ENCODE measurements around the gene TMPRSS11F.

The TMPRSS11F gene

DNA sequence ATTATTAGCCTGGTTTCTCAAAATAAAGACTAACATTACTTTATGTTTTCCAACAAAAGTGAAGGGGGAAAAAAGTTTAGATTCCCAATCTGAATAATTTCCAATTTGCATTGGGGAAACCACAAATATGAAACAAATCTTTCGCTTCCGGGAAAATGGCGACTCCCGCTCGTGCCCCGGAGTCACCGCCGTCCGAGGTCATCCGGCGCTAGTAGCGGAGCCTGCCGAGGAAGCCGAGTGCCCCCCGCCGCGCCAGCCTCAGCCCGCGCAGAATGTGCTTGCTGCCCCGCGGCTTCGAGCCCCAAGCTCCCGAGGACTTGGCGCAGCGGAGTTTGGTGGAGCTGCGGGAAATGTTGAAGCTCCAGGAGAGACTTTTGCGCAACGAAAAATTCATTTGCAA, 91.4 kb downstream of the TMPRSS11F start:
- no peak overlapping the region for H3K27ac ChIP-seq
- TF ChIP-seq CTCF (IDR thresholded peaks at IDR 0.05) (no peak), ZFX (IDR thresholded peaks at IDR 0.05; ENCODE audit: borderline replicate concordance) (no peak)

GRCh38 chr4:68021185-68021584, 108.5 kb downstream of the TMPRSS11F start:
- TF ChIP-seq ZFX (IDR thresholded peaks at IDR 0.05; ENCODE audit: borderline replicate concordance) (no peak), CTCF (IDR thresholded peaks at IDR 0.05) (no peak)
- no peak overlapping the region for H3K27ac ChIP-seq

DNA sequence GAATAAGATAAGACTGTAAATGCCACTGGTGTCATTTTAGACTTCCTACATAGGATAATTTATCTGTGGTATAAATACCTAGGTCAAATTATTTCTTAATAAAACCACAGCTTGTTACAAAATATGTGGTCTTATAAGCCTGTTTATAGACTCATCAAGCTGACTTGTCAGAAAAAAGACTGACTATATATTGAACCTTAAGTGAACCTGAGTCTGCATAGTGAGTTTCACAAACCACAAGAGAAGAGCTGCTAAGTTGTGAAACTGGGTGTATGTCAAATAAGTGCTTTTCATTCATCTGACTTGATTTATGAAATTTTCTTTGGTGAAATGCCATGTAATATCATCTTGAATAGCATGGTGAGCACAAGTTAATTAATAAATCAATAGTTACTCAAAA, 118.0 kb downstream of the TMPRSS11F start:
- TF ChIP-seq ZFX (IDR thresholded peaks at IDR 0.05; ENCODE audit: borderline replicate concordance) (no peak), CTCF (IDR thresholded peaks at IDR 0.05) (no peak)
- no peak overlapping the region for H3K27ac ChIP-seq

Data from 22Rv1 (cell line).